Esophagus squamous epithelium (tissue), 5 donors: ENCODE measurements around the gene ATP1B3. TPM values are rescaled to one million over a fixed set of nuclear protein-coding genes. Genes with fewer than 3 reads are reported as not detected.
"Not testable (repeated sequence)": the region's sequence is repeated elsewhere in the genome, so short reads cannot be mapped to it uniquely, and the experiment has no call there.

Experiments
- DNase-seq: peaks from one replicate; lab custom pipeline; 2025; lab: John Stamatoyannopoulos, UW
- H3K27ac ChIP-seq, 4 donors: fragments of 200-600 bp; sonication (generic); one replicate each; pipeline ENCODE4 v1.5.1; 2016 to 2019; ENCODE audit warnings: mild to moderate bottlenecking in 1 of 4
- H3K27me3 ChIP-seq, 4 donors: fragments of 200-600 bp; sonication (generic); 1 replicate in 3 of 4; 2 replicates in 1 of 4; pipeline versions ENCODE4 v1.5.1 to v1.6.0; 2017 to 2021; ENCODE audit warnings: antibody characterized with exemption in 1 of 4
- H3K36me3 ChIP-seq, 3 donors: fragments of 200-600 bp; sonication (generic); one replicate each; pipeline ENCODE4 v1.5.1; 2016 to 2019
- H3K4me1 ChIP-seq, 3 donors: fragments of 200-600 bp; sonication (generic); one replicate each; pipeline ENCODE4 v1.5.1; 2017 to 2019
- H3K4me3 ChIP-seq, 4 donors: fragments of 200-600 bp; sonication (generic); 1 replicate in 3 of 4; 2 replicates in 1 of 4; pipeline ENCODE4 v1.5.1; 2016 to 2019; ENCODE audit warnings: mild to moderate bottlenecking in 2 of 4, moderate library complexity in 1 of 4
- H3K9me3 ChIP-seq, 3 donors: fragments of 200-600 bp; sonication (generic); one replicate each; pipeline ENCODE4 v1.5.1; 2016 to 2019
- CTCF ChIP-seq, 6 experiments: fragments of 450-650 bp in 4 of 6; fragments of 200-600 bp in 2 of 6; sonication (generic) in 2 of 6; IDR thresholded peaks; one replicate each; pipeline ENCODE4 v1.5.1; 2016 to 2019; ENCODE audit warnings: antibody characterized with exemption in 6 of 6, mild to moderate bottlenecking in 4 of 6, moderate library complexity in 4 of 6
- POLR2A ChIP-seq, 4 donors: fragments of 450-650 bp; IDR thresholded peaks; one replicate each; pipeline ENCODE4 v1.6.1; 2017; ENCODE audit warnings: antibody characterized with exemption in 4 of 4, mild to moderate bottlenecking in 4 of 4, moderate library complexity in 3 of 4
- WGBS, 2 donors: methylation state at CpG; one replicate each; pipeline ENCODE4 v1.1.5; 2018; 5-methylcytosine and 5-hydroxymethylcytosine counted together
- intact Hi-C: fragments of 100-400 bp; cut with DNase I; formaldehyde crosslinking; loops from one replicate; pipeline ENCODE4 v1.15.0; 2022
- small RNA-seq, 4 donors: library from RNA; depleted of rRNA; stranded (forward); fragments of <200 nt; gene quantifications; one replicate each; pipeline ENCODE3, GENCODE V24; 2016
- total RNA-seq, 4 donors: library from RNA; depleted of rRNA; stranded (reverse); fragments of >200 nt; gene quantifications; one replicate each; pipeline ENCODE4 v1.1.0, GENCODE V29; 2016
- donor health status: DM: yes; HTN: yes; CAD: no.

Gene ATP1B3
- total RNA-seq, 4 donors from 2014 or later = 61.0 to 160 (median 126) TPM

- H3K27me3 ChIP-seq = no peaks in the 10 kb centered on the region
- no peak overlapping the region for H3K27ac ChIP-seq
- no peak for DNase-seq
- no peak overlapping the region for H3K4me3 ChIP-seq
- peaks cover 0 to 23% (median 3%) of the 10 kb centered on the region in 3 donors for H3K4me1 ChIP-seq
- TF ChIP-seq CTCF (IDR thresholded peaks at IDR 0.05) (no peak), POLR2A (IDR thresholded peaks at IDR 0.05) (no peak)
- intact Hi-C loops = no loop called here
- 81 to 85% methylated on average over 6 of the region's 6 CpGs for WGBS, 2 donors
- peaks cover 0 to 11% (median 0%) of the 10 kb centered on the region in 3 donors for H3K36me3 ChIP-seq
- no peaks in the 10 kb centered on the region for H3K9me3 ChIP-seq
Measured at GRCh38 chr3:141969711-141970110, 93.3 kb downstream of the ATP1B3 start.

GRCh38 chr3:141971571-141971970 is 95.1 kb downstream of the ATP1B3 start:
- no peak for DNase-seq
- H3K9me3 ChIP-seq = no peaks in the 10 kb centered on the region
- intact Hi-C loops = no loop called here
- no peaks in the 10 kb centered on the region for H3K27me3 ChIP-seq
- 92 to 100% methylated on average over 1 of the region's 1 CpG for WGBS, 2 donors
- no peak for TF ChIP-seq POLR2A (IDR thresholded peaks at IDR 0.05)
- TF ChIP-seq CTCF (IDR thresholded peaks at IDR 0.05) = no peak
- H3K27ac ChIP-seq = peak overlapping the region in 2 of 4 donors; percentile 23 to 34
- no peak overlapping the region for H3K4me3 ChIP-seq
- peaks cover 0 to 17% (median 0%) of the 10 kb centered on the region in 3 donors for H3K36me3 ChIP-seq
- peaks cover 0 to 23% (median 3%) of the 10 kb centered on the region in 3 donors for H3K4me1 ChIP-seq

- 28 to 46% methylated on average over 2 of the region's 2 CpGs for WGBS, 2 donors
- DNase-seq = no peak
Measured at GRCh38 chr3:141972399-141972798, 96.0 kb downstream of the ATP1B3 start.

GRCh38 chr3:141974777-141975176 is 98.3 kb downstream of the ATP1B3 start:
- 92 to 96% methylated on average over 8 of the region's 8 CpGs for WGBS, 2 donors

More at GRCh38 chr3:141972399-141972798, 96.0 kb downstream of the ATP1B3 start:
- Histone ChIP-seq H3K9me3 (no peaks in the 10 kb centered on the region), H3K36me3 (peaks cover 0 to 25% (median 0%) of the 10 kb centered on the region in 3 donors), H3K27ac (peak overlapping the region in 2 of 4 donors; percentile 23 to 39), H3K27me3 (no peaks in the 10 kb centered on the region), H3K4me1 (peaks cover 0 to 22% (median 3%) of the 10 kb centered on the region in 3 donors), H3K4me3 (no peak overlapping the region)
- no peak for TF ChIP-seq CTCF (IDR thresholded peaks at IDR 0.05)
- no peak for TF ChIP-seq POLR2A (IDR thresholded peaks at IDR 0.05)
- intact Hi-C loops = no loop called here

More at GRCh38 chr3:141974777-141975176, 98.3 kb downstream of the ATP1B3 start:
- H3K27ac ChIP-seq, intact Hi-C loops, H3K27me3 ChIP-seq, DNase-seq, H3K9me3 ChIP-seq, H3K4me3 ChIP-seq: not testable (repeated sequence)
- H3K36me3 ChIP-seq = peaks cover 0 to 31% (median 0%) of the 10 kb centered on the region in 3 donors
- peaks cover 0 to 15% (median 3%) of the 10 kb centered on the region in 3 donors for H3K4me1 ChIP-seq

Small RNA genes lying within 50 kb of the gene (small RNA-seq; reads per million reads assigned to genes)
- 0 reads per million in 4 donors for gene HMGN2P25
- 0 to 0.07 (median 0) reads per million in 4 donors for gene RNU6-509P

Other genes with a start within 250 kb of the ATP1B3 start
- 100 to 1,000 TPM in 2 of 4 donors, 10 to 100 TPM in 2; 54.4 to 103 (median 92.4) TPM for gene RNF7, start 138.3 kb upstream of the ATP1B3 start, total RNA-seq
- gene GRK7, start 113.2 kb upstream of the ATP1B3 start, total RNA-seq = under 1 TPM in 1 of 4 donors, not detected in 3; 0.08 TPM